ENCODE results near the gene AKAP4.
A peak's percentile ranks its signal among the peaks of the same experiment; 100 is the strongest.

DNA sequence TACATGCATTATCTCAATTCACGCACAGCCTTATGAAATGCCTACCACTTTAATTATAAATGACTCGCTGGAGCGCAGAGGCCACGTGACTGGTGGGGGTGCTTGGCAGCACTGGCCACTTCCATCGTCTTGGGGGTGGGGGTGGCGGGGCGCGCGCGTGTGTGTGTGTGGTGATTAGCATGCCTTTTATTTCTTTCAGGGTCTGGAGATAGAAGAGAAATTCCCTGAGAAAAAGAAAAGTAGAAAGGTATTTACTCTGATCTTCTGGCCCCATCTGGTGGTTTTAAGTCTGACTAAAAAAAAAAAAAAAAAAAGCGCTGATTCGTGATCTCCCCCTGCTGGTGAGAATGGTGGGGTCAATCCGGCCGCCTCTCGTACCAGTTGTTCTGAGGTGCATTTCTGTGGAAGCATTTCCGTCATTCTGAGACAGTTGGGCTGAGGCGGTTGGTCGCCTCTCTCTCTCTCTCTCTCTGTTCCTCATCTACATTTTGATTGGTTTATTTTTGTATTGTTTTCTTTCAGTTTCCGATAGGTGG is 3.6 kb upstream of the AKAP4 start, which contains the start of gene CCNB3:
- TF ChIP-seq, protein P1, sequence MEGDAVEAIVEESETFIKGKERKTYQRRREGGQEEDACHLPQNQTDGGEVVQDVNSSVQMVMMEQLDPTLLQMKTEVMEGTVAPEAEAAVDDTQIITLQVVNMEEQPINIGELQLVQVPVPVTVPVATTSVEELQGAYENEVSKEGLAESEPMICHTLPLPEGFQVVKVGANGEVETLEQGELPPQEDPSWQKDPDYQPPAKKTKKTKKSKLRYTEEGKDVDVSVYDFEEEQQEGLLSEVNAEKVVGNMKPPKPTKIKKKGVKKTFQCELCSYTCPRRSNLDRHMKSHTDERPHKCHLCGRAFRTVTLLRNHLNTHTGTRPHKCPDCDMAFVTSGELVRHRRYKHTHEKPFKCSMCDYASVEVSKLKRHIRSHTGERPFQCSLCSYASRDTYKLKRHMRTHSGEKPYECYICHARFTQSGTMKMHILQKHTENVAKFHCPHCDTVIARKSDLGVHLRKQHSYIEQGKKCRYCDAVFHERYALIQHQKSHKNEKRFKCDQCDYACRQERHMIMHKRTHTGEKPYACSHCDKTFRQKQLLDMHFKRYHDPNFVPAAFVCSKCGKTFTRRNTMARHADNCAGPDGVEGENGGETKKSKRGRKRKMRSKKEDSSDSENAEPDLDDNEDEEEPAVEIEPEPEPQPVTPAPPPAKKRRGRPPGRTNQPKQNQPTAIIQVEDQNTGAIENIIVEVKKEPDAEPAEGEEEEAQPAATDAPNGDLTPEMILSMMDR (IDR thresholded peaks at IDR 0.05): peak; percentile 68
- no peak for TF ChIP-seq EZH2 (IDR thresholded peaks at IDR 0.05; ENCODE audit: borderline replicate concordance, insufficient read depth, low read depth, low read length, poor library complexity, severe bottlenecking)

Measured in B cell (primary cell).